LNCAP (cell line): ENCODE results near the gene ZNF398.

Experiments
- CTCF ChIP-seq: fragments of 450-650 bp; IDR thresholded peaks from 2 replicates; pipeline ENCODE4 v1.5.1; 2017; ENCODE audit warnings: mild to moderate bottlenecking

The ZNF398 gene

GRCh38 chr7:149125189-149125862, 21.9 kb upstream of the ZNF398 start:
- TF ChIP-seq CTCF: no peak

GRCh38 chr7:149125863-149126661, 21.2 kb upstream of the ZNF398 start, which contains the start of gene ZNF425:
ZNF425 (minus strand) TSS chr7:149126324; CDS start chr7:149126213, 111 bp downstream.
- peak; percentile 96 for TF ChIP-seq CTCF

- no peak for TF ChIP-seq CTCF
These were observed 20.5 kb upstream of the ZNF398 start for GRCh38 chr7:149126662-149127266.

- no peak for TF ChIP-seq CTCF
These were observed 16.6 kb upstream of the ZNF398 start for GRCh38 chr7:149130572-149131198.

GRCh38 chr7:149133028-149133710, 14.1 kb upstream of the ZNF398 start:
- no peak for TF ChIP-seq CTCF

- no peak for TF ChIP-seq CTCF
These were observed 11.1 kb upstream of the ZNF398 start for GRCh38 chr7:149136118-149136517.

GRCh38 chr7:149140831-149141230, 6.4 kb upstream of the ZNF398 start:
- TF ChIP-seq CTCF: no peak
